ENCODE measurements around the gene GRID1. TPM values are rescaled to one million over a fixed set of nuclear protein-coding genes. Genes with fewer than 3 reads are reported as not detected.

Gene GRID1
- polyA plus RNA-seq, 1 of the 3 experiments (the other 2 are of a cell fraction) = 0.13 TPM

GRCh38 chr10:85604136-85604725, 762.4 kb downstream of the GRID1 start:
- Histone ChIP-seq H3K4me3 (ENCODE audit: low read depth in 2 of 2, low read length in 1 of 2) (no peak overlapping the region), H3K27me3 (ENCODE audit: insufficient read depth) (no peaks in the 10 kb centered on the region), H3K9me3 (no peaks in the 10 kb centered on the region), H3K79me2 (ENCODE audit: insufficient read depth) (no peaks in the 10 kb centered on the region), H3K36me3 (replicated peaks in 1 of 2; ENCODE audit: control insufficient read depth in 1 of 2, insufficient read depth in 2 of 2, low read length in 1 of 2) (no peaks in the 10 kb centered on the region), H3K9me2 (no peaks in the 10 kb centered on the region), H3F3A (replicated peaks; ENCODE audit: insufficient read depth) (no peaks in the 10 kb centered on the region), H2AFZ (ENCODE audit: low read depth) (no peak overlapping the region), H4K20me1 (ENCODE audit: insufficient read depth) (no peaks in the 10 kb centered on the region), H3K27ac (ENCODE audit: low read depth in 2 of 2, low read length in 1 of 2) (no peak overlapping the region), H3K4me1 (ENCODE audit: control insufficient read depth in 1 of 2, insufficient read depth in 2 of 2, low read depth in 1 of 2, low read length in 1 of 2) (no peaks in the 10 kb centered on the region), H3K4me2 (no peak overlapping the region), H3K9ac (no peak overlapping the region)
- WGBS (ENCODE audit: low lambda C conversion rate) = 28% methylated on average over 5 of the region's 5 CpGs
- TF ChIP-seq NRF1 (IDR thresholded peaks at IDR 0.05; ENCODE audit: low read depth, low read length) = no peak
- no peak for TF ChIP-seq MXI1 (IDR thresholded peaks at IDR 0.05; ENCODE audit: low read depth, low read length)
- no peak for TF ChIP-seq TAF1 (IDR thresholded peaks at IDR 0.05; ENCODE audit: borderline replicate concordance, low read depth, low read length)
- no peak for TF ChIP-seq EZH2phosphoT487 (IDR thresholded peaks at IDR 0.05; ENCODE audit: borderline replicate concordance, low read depth)
- no peak for TF ChIP-seq USF1 (IDR thresholded peaks at IDR 0.05; ENCODE audit: borderline replicate concordance, low read depth)
- TF ChIP-seq, protein P1, sequence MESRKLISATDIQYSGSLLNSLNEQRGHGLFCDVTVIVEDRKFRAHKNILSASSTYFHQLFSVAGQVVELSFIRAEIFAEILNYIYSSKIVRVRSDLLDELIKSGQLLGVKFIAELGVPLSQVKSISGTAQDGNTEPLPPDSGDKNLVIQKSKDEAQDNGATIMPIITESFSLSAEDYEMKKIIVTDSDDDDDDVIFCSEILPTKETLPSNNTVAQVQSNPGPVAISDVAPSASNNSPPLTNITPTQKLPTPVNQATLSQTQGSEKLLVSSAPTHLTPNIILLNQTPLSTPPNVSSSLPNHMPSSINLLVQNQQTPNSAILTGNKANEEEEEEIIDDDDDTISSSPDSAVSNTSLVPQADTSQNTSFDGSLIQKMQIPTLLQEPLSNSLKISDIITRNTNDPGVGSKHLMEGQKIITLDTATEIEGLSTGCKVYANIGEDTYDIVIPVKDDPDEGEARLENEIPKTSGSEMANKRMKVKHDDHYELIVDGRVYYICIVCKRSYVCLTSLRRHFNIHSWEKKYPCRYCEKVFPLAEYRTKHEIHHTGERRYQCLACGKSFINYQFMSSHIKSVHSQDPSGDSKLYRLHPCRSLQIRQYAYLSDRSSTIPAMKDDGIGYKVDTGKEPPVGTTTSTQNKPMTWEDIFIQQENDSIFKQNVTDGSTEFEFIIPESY (IDR thresholded peaks at IDR 0.05; ENCODE audit: borderline replicate concordance, low read depth) = no peak
- no peak for TF ChIP-seq MAX (IDR thresholded peaks at IDR 0.05; ENCODE audit: low read depth)
- ChIA-PET POLR2A (no interaction called here), CTCF (no interaction called here)
- DNase-seq = no peak

GRCh38 chr10:85603151-85603940, 763.2 kb downstream of the GRID1 start:
- Histone ChIP-seq H3K4me2 (no peak overlapping the region), H3K9me3 (no peaks in the 10 kb centered on the region), H3K4me1 (ENCODE audit: control insufficient read depth in 1 of 2, insufficient read depth in 2 of 2, low read depth in 1 of 2, low read length in 1 of 2) (no peaks in the 10 kb centered on the region), H2AFZ (ENCODE audit: low read depth) (no peak overlapping the region), H3K27ac (ENCODE audit: low read depth in 2 of 2, low read length in 1 of 2) (no peak overlapping the region), H3K36me3 (replicated peaks in 1 of 2; ENCODE audit: control insufficient read depth in 1 of 2, insufficient read depth in 2 of 2, low read length in 1 of 2) (no peaks in the 10 kb centered on the region), H4K20me1 (ENCODE audit: insufficient read depth) (no peaks in the 10 kb centered on the region), H3K4me3 (ENCODE audit: low read depth in 2 of 2, low read length in 1 of 2) (no peak overlapping the region), H3K9ac (no peak overlapping the region), H3K79me2 (ENCODE audit: insufficient read depth) (no peaks in the 10 kb centered on the region), H3F3A (replicated peaks; ENCODE audit: insufficient read depth) (no peaks in the 10 kb centered on the region), H3K9me2 (no peaks in the 10 kb centered on the region), H3K27me3 (ENCODE audit: insufficient read depth) (no peaks in the 10 kb centered on the region)
- TF ChIP-seq, protein P2, sequence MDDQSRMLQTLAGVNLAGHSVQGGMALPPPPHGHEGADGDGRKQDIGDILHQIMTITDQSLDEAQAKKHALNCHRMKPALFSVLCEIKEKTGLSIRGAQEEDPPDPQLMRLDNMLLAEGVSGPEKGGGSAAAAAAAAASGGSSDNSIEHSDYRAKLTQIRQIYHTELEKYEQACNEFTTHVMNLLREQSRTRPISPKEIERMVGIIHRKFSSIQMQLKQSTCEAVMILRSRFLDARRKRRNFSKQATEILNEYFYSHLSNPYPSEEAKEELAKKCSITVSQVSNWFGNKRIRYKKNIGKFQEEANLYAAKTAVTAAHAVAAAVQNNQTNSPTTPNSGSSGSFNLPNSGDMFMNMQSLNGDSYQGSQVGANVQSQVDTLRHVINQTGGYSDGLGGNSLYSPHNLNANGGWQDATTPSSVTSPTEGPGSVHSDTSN (IDR thresholded peaks at IDR 0.05) = no peak
- TF ChIP-seq FOSL2 (IDR thresholded peaks at IDR 0.05; ENCODE audit: borderline replicate concordance, low read depth) = no peak
- ChIA-PET POLR2A (no interaction called here), CTCF (interaction anchor here (0.9 kb wide), 1 partner anchor 8 kb away, joined by 3 read pairs; no protein-coding TSS in a partner anchor)
- 14% methylated on average over 4 of the region's 5 CpGs for WGBS (ENCODE audit: low lambda C conversion rate)
- DNase-seq = no peak
